ENCODE results near the gene NIT1.

GRCh38 chr1:161084597-161084988, 33.3 kb upstream of the NIT1 start:
- TF ChIP-seq POLR2A (IDR thresholded peaks at IDR 0.05), result no peak
- no peak for TF ChIP-seq CTCF (IDR thresholded peaks at IDR 0.05)

Data from thyroid gland (tissue), 4 donors.